Skeletal muscle satellite cell (primary cell): Measurements from ENCODE around the gene CALHM5.

Experiments used
- H3K27me3 ChIP-seq: 2 replicates; pipeline ENCODE4 v1.7.0; 2013; ENCODE audit warnings: low read length; ENCODE audit not compliant: control insufficient read depth, insufficient read depth
- H3K36me3 ChIP-seq: 2 replicates; pipeline ENCODE4 v1.7.0; 2013; ENCODE audit warnings: mild to moderate bottlenecking, control low read depth, low read length; ENCODE audit not compliant: insufficient read depth
- H3K4me1 ChIP-seq: 2 replicates; pipeline ENCODE4 v1.7.0; 2013; ENCODE audit warnings: low read length; ENCODE audit not compliant: control insufficient read depth, insufficient read depth
- H3K4me2 ChIP-seq: 2 replicates; pipeline ENCODE4 v1.7.0; 2013; ENCODE audit warnings: mild to moderate bottlenecking, low read length
- H3K4me3 ChIP-seq: 2 replicates; pipeline ENCODE4 v1.7.0; 2013; ENCODE audit warnings: low read length
- H3K9ac ChIP-seq: 2 replicates; pipeline ENCODE4 v1.7.0; 2013; ENCODE audit warnings: mild to moderate bottlenecking, low read depth, low read length, moderate library complexity
- H3K9me3 ChIP-seq: replicated peaks from 2 replicates; pipeline ENCODE4 v1.7.0; 2013; ENCODE audit warnings: mild to moderate bottlenecking, control low read depth, low read length

Gene CALHM5

GRCh38 chr6:116570856-116571682 is 59.6 kb downstream of the CALHM5 start, which contains the start of gene RWDD1:
RWDD1 (plus strand) TSS chr6:116571504; CDS start chr6:116571583, 79 bp downstream.
- no peaks in the 10 kb centered on the region for H3K27me3 ChIP-seq
- H3K4me1 ChIP-seq, result peaks cover 20% of the 10 kb centered on the region
- peaks cover 15% of the 10 kb centered on the region for H3K36me3 ChIP-seq
- no peaks in the 10 kb centered on the region for H3K9me3 ChIP-seq
- H3K4me2 ChIP-seq, result peak within 1 kb of the TSS; percentile 85
- peak within 1 kb of the TSS; percentile 92 for H3K9ac ChIP-seq
- peak within 1 kb of the TSS; percentile 89 for H3K4me3 ChIP-seq

DNA sequence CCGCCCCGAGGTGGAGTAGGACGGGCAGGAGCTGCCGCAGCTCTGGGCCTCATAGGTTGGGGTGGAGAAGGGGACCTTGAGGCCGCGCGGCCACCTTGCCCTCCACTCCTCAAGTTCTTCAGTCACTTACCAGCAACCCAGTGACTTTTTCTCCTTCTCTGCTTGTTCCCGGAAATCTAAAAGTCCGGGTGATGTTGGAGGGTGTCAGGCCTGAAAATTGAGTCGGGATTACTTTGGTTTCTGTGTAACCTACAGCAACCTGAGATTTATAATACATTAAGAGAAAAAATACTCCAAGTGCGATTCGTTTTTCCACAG is 60.2 kb downstream of the CALHM5 start:
- Histone ChIP-seq H3K4me1 (peaks cover 20% of the 10 kb centered on the region), H3K27me3 (no peaks in the 10 kb centered on the region), H3K9me3 (no peaks in the 10 kb centered on the region), H3K9ac (peak overlapping the region; percentile 92), H3K36me3 (peaks cover 19% of the 10 kb centered on the region), H3K4me2 (peak overlapping the region; percentile 85), H3K4me3 (peak overlapping the region; percentile 89)

DNA sequence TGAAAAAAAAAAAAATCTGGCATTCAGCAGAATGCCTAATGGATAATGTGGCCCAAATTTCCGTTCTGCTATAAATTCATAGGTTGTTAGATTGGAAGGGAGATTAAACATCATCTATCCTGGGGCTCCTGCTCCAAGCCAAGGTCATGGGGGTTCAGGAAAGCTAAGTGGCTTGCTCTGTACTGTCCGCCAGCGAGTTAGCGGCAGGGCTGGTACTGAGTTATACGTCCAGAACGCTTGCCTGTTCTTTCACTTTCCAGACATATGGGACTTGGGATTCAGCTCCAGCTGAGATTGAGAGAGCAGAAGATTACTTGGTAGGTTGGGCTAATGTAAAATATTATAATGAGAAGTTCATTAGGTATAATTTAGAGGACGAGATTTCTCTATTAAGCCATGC is 60.7 kb downstream of the CALHM5 start:
- Histone ChIP-seq H3K9me3 (no peaks in the 10 kb centered on the region), H3K27me3 (no peaks in the 10 kb centered on the region), H3K4me3 (peak overlapping the region; percentile 89), H3K9ac (peak overlapping the region; percentile 92), H3K36me3 (peaks cover 25% of the 10 kb centered on the region), H3K4me1 (peaks cover 20% of the 10 kb centered on the region), H3K4me2 (peak overlapping the region; percentile 85)
